A204.1 (cell line): ENCODE data around the gene INTS1.

Experiments
- FAIRE-seq: peaks from 2 replicates; lab custom pipeline; 2012; peaks lifted over from hg19 to GRCh38; lab: Jason Lieb, UNC

INTS1 gene

GRCh38 chr7:1505731-1506550 lies 1.8 kb upstream of the INTS1 start:
- FAIRE-seq, result no peak

GRCh38 chr7:1503390-1503789 lies 799 bp downstream of the INTS1 start:
- FAIRE-seq, result no peak

GRCh38 chr7:1502845-1503244 lies 1.3 kb downstream of the INTS1 start:
- FAIRE-seq, result no peak

- no peak for FAIRE-seq
Observed at GRCh38 chr7:1501487-1502270, 2.5 kb downstream of the INTS1 start.

GRCh38 chr7:1500064-1500807 lies 4.0 kb downstream of the INTS1 start:
- FAIRE-seq, result no peak

- FAIRE-seq, result no peak
Observed at GRCh38 chr7:1499367-1500029, 4.7 kb downstream of the INTS1 start.

GRCh38 chr7:1498370-1499305 lies 5.6 kb downstream of the INTS1 start:
- FAIRE-seq, result no peak

GRCh38 chr7:1497293-1497927 lies 6.8 kb downstream of the INTS1 start:
- FAIRE-seq, result no peak

GRCh38 chr7:1496531-1497292 lies 7.5 kb downstream of the INTS1 start:
- FAIRE-seq, result no peak

GRCh38 chr7:1495564-1496242 lies 8.5 kb downstream of the INTS1 start:
- FAIRE-seq, result no peak

GRCh38 chr7:1494866-1495563 lies 9.2 kb downstream of the INTS1 start:
- no peak for FAIRE-seq

GRCh38 chr7:1494447-1494846 lies 9.7 kb downstream of the INTS1 start:
- no peak for FAIRE-seq

GRCh38 chr7:1493571-1493970 lies 10.6 kb downstream of the INTS1 start:
- no peak for FAIRE-seq

GRCh38 chr7:1493129-1493528 lies 11.1 kb downstream of the INTS1 start:
- FAIRE-seq, result no peak

- no peak for FAIRE-seq
Observed at GRCh38 chr7:1492640-1493039, 11.5 kb downstream of the INTS1 start.

- no peak for FAIRE-seq
Observed at GRCh38 chr7:1492221-1492620, 12.0 kb downstream of the INTS1 start.

GRCh38 chr7:1490837-1491236 lies 13.4 kb downstream of the INTS1 start:
- FAIRE-seq, result no peak

- no peak for FAIRE-seq
Observed at GRCh38 chr7:1489336-1489735, 14.9 kb downstream of the INTS1 start.

- FAIRE-seq, result no peak
Observed at GRCh38 chr7:1488016-1488415, 16.2 kb downstream of the INTS1 start.
